Pons (tissue), 1 donor: ENCODE measurements around the gene BET1.
"Not testable (repeated sequence)": the region's sequence is repeated elsewhere in the genome, so short reads cannot be mapped to it uniquely, and the experiment has no call there.

Experiments
- DNase-seq: peaks from one replicate; pipeline ENCODE4 v3.0.0-alpha.2; 2016; ENCODE audit warnings: low spot score

Gene BET1

GRCh38 chr7:94004024-94004951 is at the start of gene BET1:
TSS of gene BET1 (minus strand) at chr7:94004355. CDS start at chr7:94004216, 139 bp downstream.
- peak; percentile 98 for DNase-seq

- DNase-seq, result no peak
Observed at GRCh38 chr7:94053532-94053931, 49.4 kb upstream of the BET1 start.

- DNase-seq, result no peak
Observed at GRCh38 chr7:94052398-94053180, 48.4 kb upstream of the BET1 start.

- peak; percentile 32 for DNase-seq
Observed at GRCh38 chr7:94050046-94050445, 45.9 kb upstream of the BET1 start.

GRCh38 chr7:94049615-94050014 is 45.5 kb upstream of the BET1 start:
- no peak for DNase-seq

- DNase-seq, result no peak
Observed at GRCh38 chr7:94048755-94049154, 44.6 kb upstream of the BET1 start.

- DNase-seq, result no peak
Observed at GRCh38 chr7:94047956-94048355, 43.8 kb upstream of the BET1 start.

- DNase-seq, result no peak
Observed at GRCh38 chr7:94045581-94045980, 41.4 kb upstream of the BET1 start.

GRCh38 chr7:94044806-94045205 is 40.7 kb upstream of the BET1 start:
- DNase-seq, result no peak

- DNase-seq, result no peak
Observed at GRCh38 chr7:94043299-94043698, 39.1 kb upstream of the BET1 start.

- DNase-seq, result no peak
Observed at GRCh38 chr7:94042381-94042780, 38.2 kb upstream of the BET1 start.

GRCh38 chr7:94041529-94041928 is 37.4 kb upstream of the BET1 start:
- no peak for DNase-seq

GRCh38 chr7:94040254-94040653 is 36.1 kb upstream of the BET1 start:
- no peak for DNase-seq

- no peak for DNase-seq
Observed at GRCh38 chr7:94039368-94040035, 35.3 kb upstream of the BET1 start.

- no peak for DNase-seq
Observed at GRCh38 chr7:94031865-94032264, 27.7 kb upstream of the BET1 start.

GRCh38 chr7:94030634-94031033 is 26.5 kb upstream of the BET1 start:
- DNase-seq, result no peak

GRCh38 chr7:94029976-94030375 is 25.8 kb upstream of the BET1 start:
- DNase-seq, result no peak

- no peak for DNase-seq
Observed at GRCh38 chr7:94028768-94029167, 24.6 kb upstream of the BET1 start.

- not testable (repeated sequence) for DNase-seq
Observed at GRCh38 chr7:94026619-94027018, 22.5 kb upstream of the BET1 start.

- no peak for DNase-seq
Observed at GRCh38 chr7:94022550-94022949, 18.4 kb upstream of the BET1 start.

GRCh38 chr7:94016786-94017185 is 12.6 kb upstream of the BET1 start:
- DNase-seq, result no peak

GRCh38 chr7:94015538-94015937 is 11.4 kb upstream of the BET1 start:
- DNase-seq, result no peak

- DNase-seq, result no peak
Observed at GRCh38 chr7:94012746-94013145, 8.6 kb upstream of the BET1 start.
